Measurements from ENCODE around the gene TKT.

GRCh38 chr3:53232641-53233377, 23.0 kb downstream of the TKT start:
- TF ChIP-seq CTCF (IDR thresholded peaks at IDR 0.05), result no peak
- TF ChIP-seq POLR2AphosphoS5 (IDR thresholded peaks at IDR 0.05), result no peak

Data from upper lobe of left lung (tissue), 4 donors.